HUES48 (cell line): ENCODE data around the gene TMEM116.
"Not testable (repeated sequence)": the region's sequence is repeated elsewhere in the genome, so short reads cannot be mapped to it uniquely, and the experiment has no call there.

Experiments
- H3K27ac ChIP-seq: one replicate; pipeline ENCODE4 v1.7.0; 2013; ENCODE audit warnings: low read depth, low read length, inconsistent platforms
- H3K27me3 ChIP-seq: 2 replicates; pipeline ENCODE4 v1.6.1; 2013; ENCODE audit warnings: mild to moderate bottlenecking, low read length; ENCODE audit not compliant: control insufficient read depth, insufficient read depth
- H3K36me3 ChIP-seq: 2 replicates; pipeline ENCODE4 v1.6.1; 2013; ENCODE audit warnings: low read length; ENCODE audit not compliant: control insufficient read depth, insufficient read depth
- H3K4me1 ChIP-seq: 2 replicates; pipeline ENCODE4 v1.6.1; 2013; ENCODE audit warnings: mild to moderate bottlenecking, low read length; ENCODE audit not compliant: control insufficient read depth, insufficient read depth
- H3K4me3 ChIP-seq: 2 replicates; pipeline ENCODE4 v1.5.1; 2013; ENCODE audit warnings: mild to moderate bottlenecking, low read depth, low read length
- H3K9ac ChIP-seq: 2 replicates; pipeline ENCODE4 v1.6.1; 2013; ENCODE audit warnings: mild to moderate bottlenecking, low read depth, low read length, moderate library complexity
- H3K9me3 ChIP-seq: 2 replicates; pipeline ENCODE4 v1.6.1; 2013; ENCODE audit warnings: low read length; ENCODE audit not compliant: control insufficient read depth, insufficient read depth

Gene TMEM116

DNA sequence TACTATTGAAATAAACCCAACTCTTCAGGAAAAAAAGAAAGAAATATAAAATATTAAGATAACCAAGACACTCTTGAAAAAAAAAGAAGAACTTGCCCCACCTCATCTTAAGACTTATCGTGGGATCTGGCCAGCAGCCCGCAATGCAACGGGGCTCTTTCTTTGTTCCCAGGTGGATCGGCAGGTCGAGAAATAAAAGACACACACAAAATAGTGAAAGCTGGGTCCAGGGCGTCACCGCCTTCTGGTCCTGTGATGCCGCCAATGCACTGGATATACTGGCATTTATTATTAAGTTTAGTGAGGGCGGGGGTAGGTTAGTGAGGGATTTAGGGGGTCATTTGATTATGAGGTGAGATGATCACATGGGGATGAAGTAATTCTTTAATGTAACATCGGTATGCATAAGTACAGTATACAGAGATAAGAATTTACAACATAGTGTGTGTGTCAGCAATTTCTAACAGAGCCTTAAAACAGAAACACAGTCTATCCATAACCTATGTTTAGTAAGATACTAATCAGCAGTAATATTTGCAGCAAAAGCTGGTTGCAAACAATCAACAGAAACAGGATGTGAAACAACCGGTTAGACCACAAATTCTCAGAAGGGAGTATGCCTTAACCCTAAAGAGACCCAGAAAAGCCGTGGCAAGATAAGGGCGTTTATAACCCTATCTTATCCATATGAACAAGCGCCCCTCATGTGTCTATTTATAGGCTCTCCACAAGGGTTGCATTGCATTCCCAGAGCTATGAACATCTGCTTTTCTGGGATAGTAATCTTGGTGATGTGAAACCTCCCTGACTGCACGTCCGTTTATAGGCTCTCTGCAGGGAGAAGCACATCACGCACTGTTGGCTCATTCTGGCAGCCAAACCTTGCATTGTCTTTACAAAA lies 18.5 kb downstream of the TMEM116 start:
- not testable (repeated sequence) for H3K4me3 ChIP-seq, H3K9ac ChIP-seq

DNA sequence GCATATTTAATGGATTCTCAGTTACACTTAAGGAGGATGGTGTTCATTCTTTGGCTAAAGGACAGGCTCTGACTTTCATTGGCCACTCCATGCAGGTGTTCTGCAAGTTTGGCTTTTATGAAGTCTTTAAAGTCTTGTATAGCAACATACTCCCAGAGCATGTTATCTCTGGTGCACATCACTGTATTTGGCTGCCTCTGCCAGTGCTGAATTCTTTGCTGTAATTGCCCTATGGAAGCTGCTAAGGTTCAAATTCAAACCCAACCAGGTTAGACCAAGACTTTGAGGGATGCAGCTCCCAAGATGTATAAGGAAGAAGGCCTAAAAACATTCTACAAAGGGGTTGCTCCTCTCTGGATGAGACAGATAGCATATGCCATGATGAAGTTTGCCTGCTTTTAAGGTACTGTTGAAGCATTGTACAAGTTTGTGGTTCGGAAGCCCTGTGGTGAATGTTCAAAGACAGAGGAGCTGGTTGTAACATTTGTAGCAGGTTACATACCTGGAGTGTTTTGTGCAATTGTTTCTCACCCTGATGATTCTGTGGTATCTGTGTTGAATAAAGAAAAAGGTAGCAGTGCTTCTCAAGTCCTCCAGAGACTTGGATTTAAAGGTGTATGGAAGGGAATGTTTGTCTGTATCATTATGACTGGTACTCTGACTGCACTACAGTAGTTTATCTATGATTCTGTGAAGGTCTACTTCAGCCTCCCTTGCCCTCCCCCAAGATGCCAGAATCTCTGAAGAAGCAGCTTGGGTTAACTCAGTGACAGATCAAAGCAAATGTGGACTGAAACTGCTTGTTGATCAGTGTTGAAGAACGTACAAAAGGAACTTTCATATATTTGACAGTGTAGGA lies 19.4 kb downstream of the TMEM116 start:
- Histone ChIP-seq H3K27me3 (no peaks in the 10 kb centered on the region), H3K4me3 (no peak overlapping the region), H3K36me3 (no peaks in the 10 kb centered on the region), H3K4me1 (no peaks in the 10 kb centered on the region), H3K9me3 (no peaks in the 10 kb centered on the region), H3K9ac (no peak overlapping the region), H3K27ac (no peak overlapping the region)

More for the DNA sequence above, 18.5 kb downstream of the TMEM116 start:
- not testable (repeated sequence) for H3K27ac ChIP-seq, H3K4me1 ChIP-seq, H3K9me3 ChIP-seq, H3K36me3 ChIP-seq, H3K27me3 ChIP-seq

DNA sequence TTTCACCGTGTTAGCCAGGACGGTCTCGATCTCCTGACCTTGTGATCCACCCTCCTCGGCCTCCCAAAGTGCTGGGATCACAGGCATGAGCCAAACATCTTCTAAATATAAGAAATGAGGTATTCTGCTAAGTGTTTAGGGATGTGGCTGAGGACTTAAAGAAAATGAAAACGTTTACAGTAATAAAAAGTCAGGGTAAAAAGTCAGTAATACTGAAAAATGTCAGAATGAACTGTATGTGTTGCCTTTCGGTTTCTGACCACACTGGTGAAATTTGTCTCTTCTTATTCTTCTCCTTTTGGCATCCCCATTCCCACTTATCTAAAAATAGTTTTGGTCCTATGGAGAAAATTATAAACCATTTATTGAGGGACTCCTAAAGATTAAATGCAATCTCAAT lies 20.5 kb downstream of the TMEM116 start:
- Histone ChIP-seq H3K27me3 (no peaks in the 10 kb centered on the region), H3K9me3 (no peaks in the 10 kb centered on the region), H3K9ac (no peak overlapping the region), H3K4me3 (no peak overlapping the region), H3K4me1 (no peaks in the 10 kb centered on the region), H3K36me3 (no peaks in the 10 kb centered on the region), H3K27ac (no peak overlapping the region)

DNA sequence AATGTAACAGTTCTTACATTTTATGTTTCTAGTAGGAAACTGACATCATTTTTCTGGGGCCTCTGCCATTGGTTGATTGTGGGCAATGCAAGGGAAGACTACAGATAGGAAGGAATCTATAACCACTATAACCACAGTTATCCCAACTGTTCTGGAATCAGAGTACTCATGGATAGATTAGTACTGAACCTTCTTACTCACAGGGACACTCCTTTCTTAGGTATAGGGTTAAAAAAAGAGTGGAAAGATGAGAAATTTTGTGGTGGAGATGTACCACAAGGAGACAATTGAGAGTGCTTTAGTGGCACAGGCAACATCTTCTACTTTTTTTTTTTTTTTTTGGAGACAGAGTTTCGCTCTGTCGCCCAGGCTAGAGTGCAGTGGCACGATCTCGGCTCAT lies 21.0 kb downstream of the TMEM116 start:
- no peaks in the 10 kb centered on the region for H3K4me1 ChIP-seq
- H3K9me3 ChIP-seq = no peaks in the 10 kb centered on the region
- H3K27me3 ChIP-seq = no peaks in the 10 kb centered on the region
- H3K4me3 ChIP-seq = no peak overlapping the region
- H3K27ac ChIP-seq = no peak overlapping the region
- no peak overlapping the region for H3K9ac ChIP-seq
- no peaks in the 10 kb centered on the region for H3K36me3 ChIP-seq

DNA sequence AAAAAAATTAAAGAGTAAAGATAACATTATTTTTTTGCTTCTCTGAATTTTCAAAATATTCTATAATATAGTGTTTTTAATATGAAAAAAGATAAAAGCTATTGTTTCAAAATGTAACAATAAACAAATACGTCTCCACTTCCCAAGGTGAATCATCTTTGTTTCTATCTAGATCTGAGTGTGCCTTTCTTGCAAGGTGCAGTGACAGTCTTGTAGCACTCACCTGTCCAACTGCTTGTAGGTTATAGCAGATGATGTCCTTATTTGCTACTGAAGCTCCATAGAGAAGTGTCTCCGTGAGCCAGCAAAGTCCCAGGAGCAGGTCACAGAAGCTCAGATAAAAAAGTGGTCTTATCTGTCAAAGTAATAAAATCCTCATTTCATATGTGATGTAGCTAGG lies 21.4 kb downstream of the TMEM116 start:
- Histone ChIP-seq H3K4me3 (no peak overlapping the region), H3K9me3 (no peaks in the 10 kb centered on the region), H3K27me3 (no peaks in the 10 kb centered on the region), H3K9ac (no peak overlapping the region), H3K36me3 (no peaks in the 10 kb centered on the region), H3K27ac (no peak overlapping the region), H3K4me1 (no peaks in the 10 kb centered on the region)

DNA sequence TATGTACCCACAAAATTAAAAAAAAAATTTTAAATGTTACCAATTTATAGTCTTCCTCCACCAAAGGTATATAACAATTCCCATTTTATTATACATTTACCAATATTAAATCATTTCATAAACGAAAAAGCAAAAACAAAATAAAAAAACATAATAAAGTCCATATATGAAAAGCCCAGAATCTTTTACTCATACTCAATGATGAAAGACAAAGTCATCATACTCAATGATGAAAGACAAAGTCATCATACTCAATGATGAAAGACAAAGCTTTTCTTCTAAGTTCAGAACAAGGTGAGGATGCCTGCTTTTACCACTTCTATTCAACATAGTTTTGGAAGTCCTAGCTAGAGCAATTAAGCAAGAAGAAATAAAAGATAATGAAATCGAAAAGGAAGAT lies 28.1 kb downstream of the TMEM116 start:
- Histone ChIP-seq H3K27ac (no peak overlapping the region), H3K9ac (no peak overlapping the region), H3K4me1 (no peaks in the 10 kb centered on the region), H3K9me3 (no peaks in the 10 kb centered on the region), H3K36me3 (no peaks in the 10 kb centered on the region), H3K27me3 (no peaks in the 10 kb centered on the region), H3K4me3 (no peak overlapping the region)

DNA sequence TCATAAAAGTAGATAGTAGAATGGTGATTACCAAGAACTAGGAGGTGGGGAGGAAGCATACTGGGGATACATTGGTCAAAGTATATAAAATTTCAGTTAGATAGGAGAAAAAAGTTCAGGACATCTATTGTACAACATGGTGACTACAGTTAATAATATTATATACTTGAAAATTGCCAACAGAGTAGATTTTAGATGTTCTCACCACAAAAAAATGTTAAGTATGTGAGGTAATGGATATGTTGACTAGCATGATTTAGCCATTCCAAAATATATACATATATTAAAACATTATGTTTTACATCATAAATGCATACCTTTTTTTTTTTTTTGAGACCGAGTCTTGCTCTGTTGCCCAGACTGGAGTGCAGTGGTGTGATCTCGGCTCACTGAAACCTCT lies 31.0 kb downstream of the TMEM116 start:
- Histone ChIP-seq H3K4me3 (no peak overlapping the region), H3K27ac (no peak overlapping the region), H3K27me3 (no peaks in the 10 kb centered on the region), H3K9ac (no peak overlapping the region), H3K4me1 (no peaks in the 10 kb centered on the region), H3K36me3 (no peaks in the 10 kb centered on the region), H3K9me3 (no peaks in the 10 kb centered on the region)

DNA sequence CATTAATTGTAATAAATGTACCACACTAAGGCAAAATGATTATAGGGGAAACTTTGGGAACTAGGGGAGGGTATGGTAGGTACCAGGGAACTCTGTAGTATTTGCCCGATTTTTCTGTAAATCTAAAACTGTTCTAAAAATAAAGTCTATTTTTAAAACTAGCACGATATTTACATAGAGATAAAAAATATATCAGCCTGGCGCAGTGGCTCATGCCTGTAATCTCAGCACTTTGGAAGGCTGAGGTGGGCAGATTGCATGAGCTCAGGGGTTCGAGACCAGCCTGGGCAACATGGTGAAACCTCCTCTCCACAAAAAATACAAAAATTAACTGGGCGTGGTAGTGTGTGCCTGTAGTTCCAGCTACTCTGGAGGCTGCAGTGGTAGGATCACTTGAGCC lies 32.4 kb downstream of the TMEM116 start:
- H3K4me3 ChIP-seq = no peak overlapping the region
- H3K9ac ChIP-seq = no peak overlapping the region
- no peaks in the 10 kb centered on the region for H3K27me3 ChIP-seq
- no peak overlapping the region for H3K27ac ChIP-seq
- no peaks in the 10 kb centered on the region for H3K36me3 ChIP-seq
- no peaks in the 10 kb centered on the region for H3K9me3 ChIP-seq
- H3K4me1 ChIP-seq = no peaks in the 10 kb centered on the region

DNA sequence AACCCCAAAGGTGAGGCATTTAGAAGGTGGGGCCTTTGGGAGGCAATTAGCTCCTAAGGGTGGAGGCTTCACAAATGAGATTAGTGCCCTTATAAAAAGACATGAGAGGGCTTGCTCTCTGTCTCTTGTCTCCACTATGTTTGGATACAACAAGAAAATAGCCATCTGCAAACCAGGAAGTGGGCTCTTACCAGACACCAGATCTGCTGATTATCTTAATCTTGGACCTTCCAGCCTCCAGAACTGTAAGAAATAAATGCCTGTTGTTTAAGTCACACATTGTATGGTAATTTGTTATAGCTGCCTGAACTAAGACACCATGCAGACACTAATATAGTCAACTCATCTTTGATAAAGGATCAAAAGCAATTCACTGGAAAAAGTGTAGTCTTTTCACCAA lies 34.4 kb downstream of the TMEM116 start:
- H3K27me3 ChIP-seq = no peaks in the 10 kb centered on the region
- no peaks in the 10 kb centered on the region for H3K4me1 ChIP-seq
- no peaks in the 10 kb centered on the region for H3K36me3 ChIP-seq
- no peak overlapping the region for H3K27ac ChIP-seq
- H3K9me3 ChIP-seq = no peaks in the 10 kb centered on the region
- H3K9ac ChIP-seq = no peak overlapping the region
- H3K4me3 ChIP-seq = no peak overlapping the region

DNA sequence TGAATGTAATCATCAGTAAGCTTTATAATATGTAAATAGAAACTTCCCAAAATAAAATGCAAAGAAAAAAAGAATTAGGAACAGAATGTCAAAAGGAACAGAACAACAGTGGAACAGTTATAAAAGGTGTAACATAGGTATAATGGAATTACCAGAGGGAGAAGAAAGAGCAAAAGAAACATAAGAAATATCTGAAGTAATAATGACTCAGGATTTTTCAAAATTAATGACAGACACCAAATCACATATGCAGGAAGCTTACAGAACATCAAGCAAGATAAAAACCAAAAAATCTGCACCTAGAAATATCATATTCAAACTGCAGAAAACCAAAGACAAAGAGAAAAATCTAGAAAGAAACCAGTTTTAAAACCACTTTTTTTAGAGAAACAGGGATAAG lies 36.1 kb downstream of the TMEM116 start:
- no peaks in the 10 kb centered on the region for H3K4me1 ChIP-seq
- H3K9ac ChIP-seq = no peak overlapping the region
- no peaks in the 10 kb centered on the region for H3K36me3 ChIP-seq
- H3K4me3 ChIP-seq = no peak overlapping the region
- no peaks in the 10 kb centered on the region for H3K27me3 ChIP-seq
- H3K9me3 ChIP-seq = no peaks in the 10 kb centered on the region
- H3K27ac ChIP-seq = no peak overlapping the region

DNA sequence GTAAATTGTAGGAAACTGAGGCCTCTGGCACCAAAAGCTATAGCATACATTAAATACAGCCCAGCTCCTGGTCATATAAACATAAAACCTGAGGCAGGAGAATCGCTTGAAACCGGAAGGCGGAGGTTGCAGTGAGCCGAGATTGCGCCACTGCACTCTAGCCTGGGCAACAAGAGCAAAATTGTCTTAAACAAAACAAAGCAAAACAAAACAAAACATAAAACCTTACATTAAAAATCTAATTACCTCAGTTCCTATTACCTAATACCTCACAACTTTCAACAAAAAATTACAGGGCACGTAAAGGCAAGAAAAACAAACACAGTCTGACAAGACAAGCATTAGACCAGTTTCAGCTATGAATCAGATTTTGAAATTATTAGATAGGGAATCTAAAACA lies 36.7 kb downstream of the TMEM116 start:
- Histone ChIP-seq H3K9me3 (peaks cover under 1% of the 10 kb centered on the region; the same call in 1 of the 2 replicates), H3K4me3 (no peak overlapping the region), H3K4me1 (no peaks in the 10 kb centered on the region), H3K27me3 (no peaks in the 10 kb centered on the region), H3K9ac (no peak overlapping the region), H3K27ac (no peak overlapping the region), H3K36me3 (no peaks in the 10 kb centered on the region)
